H9 (cell line): ENCODE data around the gene NCF2. TPM values are rescaled to one million over a fixed set of nuclear protein-coding genes. Genes with fewer than 3 reads are reported as not detected.

ENCODE experiments used
- DNase-seq: peaks from one replicate; pipeline ENCODE4 v3.0.0-alpha.2; 2017
- H2AFZ ChIP-seq: one replicate; pipeline ENCODE4 v1.6.1; 2013; ENCODE audit warnings: mild to moderate bottlenecking, low read length, control low read depth, moderate library complexity
- H2AK5ac ChIP-seq: 2 replicates; pipeline ENCODE4 v1.6.1; 2013; ENCODE audit warnings: low read length, control low read depth, mixed read lengths; ENCODE audit not compliant: insufficient read length
- H2BK120ac ChIP-seq: one replicate; pipeline ENCODE4 v1.6.1; 2013; ENCODE audit warnings: low read depth, mild to moderate bottlenecking, low read length, control low read depth, inconsistent platforms; ENCODE audit not compliant: poor library complexity, severe bottlenecking
- H2BK12ac ChIP-seq: 2 replicates; pipeline ENCODE4 v1.6.1; 2013; ENCODE audit warnings: low read length, control low read depth, mixed read lengths, low read depth; ENCODE audit not compliant: insufficient read length
- H2BK15ac ChIP-seq: 2 replicates; pipeline ENCODE4 v1.6.1; 2013; ENCODE audit warnings: low read depth, low read length, control low read depth
- H2BK20ac ChIP-seq: one replicate; pipeline ENCODE4 v1.6.1; 2013; ENCODE audit warnings: low read depth, mild to moderate bottlenecking, low read length, control low read depth, inconsistent platforms; ENCODE audit not compliant: poor library complexity, severe bottlenecking
- H2BK5ac ChIP-seq: 2 replicates; pipeline ENCODE4 v1.6.1; 2013; ENCODE audit warnings: low read length, control low read depth, mixed read lengths; ENCODE audit not compliant: insufficient read length
- H3K14ac ChIP-seq: 2 replicates; pipeline ENCODE4 v1.6.1; 2013; ENCODE audit warnings: low read length, control low read depth; ENCODE audit not compliant: insufficient read depth
- H3K18ac ChIP-seq: 2 replicates; pipeline ENCODE4 v1.6.1; 2013; ENCODE audit warnings: low read depth, mild to moderate bottlenecking, mixed read lengths, low read length, control low read depth; ENCODE audit not compliant: insufficient read length
- H3K23ac ChIP-seq: 2 replicates; pipeline ENCODE4 v1.6.1; 2013; ENCODE audit warnings: low read length, control low read depth, mixed read lengths, low read depth; ENCODE audit not compliant: insufficient read length
- H3K23me2 ChIP-seq: 2 replicates; pipeline ENCODE4 v1.6.1; 2013; ENCODE audit warnings: low read depth, mild to moderate bottlenecking, mixed read lengths, low read length, control low read depth; ENCODE audit not compliant: insufficient read length, poor library complexity, severe bottlenecking
- H3K27ac ChIP-seq: 2 replicates; pipeline ENCODE4 v1.5.1; 2013; ENCODE audit warnings: low read length, control low read depth, mixed read lengths, low read depth; ENCODE audit not compliant: insufficient read length
- H3K27me3 ChIP-seq: 2 replicates; pipeline ENCODE4 v1.6.1; 2013; ENCODE audit warnings: low read length, control low read depth, inconsistent platforms; ENCODE audit not compliant: insufficient read depth
- H3K4ac ChIP-seq: 2 replicates; pipeline ENCODE4 v1.6.1; 2013; ENCODE audit warnings: low read depth, mild to moderate bottlenecking, control low read depth, inconsistent platforms, low read length, moderate library complexity
- H3K4me1 ChIP-seq: 2 replicates; pipeline ENCODE4 v1.6.1; 2013; ENCODE audit warnings: low read length, control low read depth, inconsistent platforms; ENCODE audit not compliant: insufficient read depth
- H3K4me2 ChIP-seq: 2 replicates; pipeline ENCODE4 v1.6.1; 2013; ENCODE audit warnings: low read length, control low read depth, mixed read lengths; ENCODE audit not compliant: insufficient read length, insufficient read depth
- H3K56ac ChIP-seq: 2 replicates; pipeline ENCODE4 v1.6.1; 2013; ENCODE audit warnings: low read depth, mild to moderate bottlenecking, mixed read lengths, low read length, control low read depth; ENCODE audit not compliant: insufficient read length
- H3K79me1 ChIP-seq: 2 replicates; pipeline ENCODE4 v1.6.1; 2013; ENCODE audit warnings: low read depth, mild to moderate bottlenecking, moderate library complexity, low read length, control low read depth, inconsistent platforms; ENCODE audit not compliant: insufficient read depth, poor library complexity, severe bottlenecking
- H3K79me2 ChIP-seq: 2 replicates; pipeline ENCODE4 v1.6.1; 2013; ENCODE audit warnings: low read length, control low read depth, inconsistent platforms; ENCODE audit not compliant: insufficient read depth
- H3K9ac ChIP-seq: 2 replicates; pipeline ENCODE4 v1.6.1; 2013; ENCODE audit warnings: low read length, control low read depth, mixed read lengths; ENCODE audit not compliant: insufficient read length; ENCODE audit errors: extremely low read depth
- H3K9me3 ChIP-seq: one replicate; pipeline ENCODE4 v1.6.1; 2013; ENCODE audit warnings: low read depth, low read length, inconsistent platforms; ENCODE audit not compliant: control insufficient read depth
- H3T11ph ChIP-seq: one replicate; pipeline ENCODE4 v1.6.1; 2013; ENCODE audit warnings: mild to moderate bottlenecking, low read length, control low read depth, inconsistent platforms
- H4K20me1 ChIP-seq: one replicate; pipeline ENCODE4 v1.6.1; 2013; ENCODE audit not compliant: control insufficient read depth, insufficient read length, insufficient read depth
- H4K5ac ChIP-seq: 2 replicates; pipeline ENCODE4 v1.6.1; 2013; ENCODE audit warnings: low read depth, mild to moderate bottlenecking, mixed read lengths, low read length, control low read depth; ENCODE audit not compliant: insufficient read length
- H4K8ac ChIP-seq: replicated peaks from 2 replicates; pipeline ENCODE4 v1.6.1; 2013; ENCODE audit warnings: low read length, control low read depth, mixed read lengths, low read depth; ENCODE audit not compliant: insufficient read length
- H4K91ac ChIP-seq: 2 replicates; pipeline ENCODE4 v1.6.1; 2013; ENCODE audit warnings: low read depth, mild to moderate bottlenecking, moderate library complexity, mixed read lengths, low read length, control low read depth; ENCODE audit not compliant: insufficient read length
- H3K27ac Mint-ChIP-seq, 3 experiments: 2 replicates in 2 of 3; 3 replicates in 1 of 3; pipeline ENCODE4 v1.8.0; 2020 to 2021; ENCODE audit warnings: mixed read lengths in 3 of 3, mild to moderate bottlenecking in 1 of 3, moderate library complexity in 1 of 3
- H3K27me3 Mint-ChIP-seq: 2 replicates; pipeline ENCODE4 v1.8.0; 2021; ENCODE audit warnings: low read depth, mild to moderate bottlenecking, moderate library complexity, mixed read lengths
- H3K36me3 Mint-ChIP-seq, 3 experiments: 2 replicates in 2 of 3; 3 replicates in 1 of 3; pipeline ENCODE4 v1.8.0; 2020 to 2021; ENCODE audit warnings: low read depth in 3 of 3, mixed read lengths in 3 of 3; ENCODE audit not compliant: insufficient read depth in 1 of 3
- H3K4me1 Mint-ChIP-seq, 2 experiments: 2 replicates each; pipeline ENCODE4 v1.8.0; 2020; ENCODE audit warnings: mixed read lengths in 2 of 2
- H3K4me3 Mint-ChIP-seq, 2 experiments: 2 replicates in 1 of 2; 3 replicates in 1 of 2; pipeline ENCODE4 v1.8.0; 2020 to 2021; ENCODE audit warnings: mild to moderate bottlenecking in 2 of 2, mixed read lengths in 2 of 2, moderate library complexity in 1 of 2
- H3K9me3 Mint-ChIP-seq, 2 experiments: 2 replicates in 1 of 2; 3 replicates in 1 of 2; pipeline ENCODE4 v1.8.0; 2020; ENCODE audit warnings: mild to moderate bottlenecking in 2 of 2, mixed read lengths in 2 of 2, moderate library complexity in 1 of 2
- WGBS: extraction: QIAGEN DNeasy Blood & Tissue Kit; methylation state at CpG from one replicate; pipeline ENCODE4 v1.1.7; 2013; ENCODE audit warnings: missing lambda C conversion rate, low lambda C conversion rate, mixed read lengths; ENCODE audit not compliant: insufficient read length; ENCODE audit errors: extremely low coverage; 5-methylcytosine and 5-hydroxymethylcytosine counted together
- total RNA-seq: library from RNA; stranded (reverse); gene quantifications from 2 replicates; pipeline ENCODE4 v1.2.1, GENCODE V29; 2021
- TF ChIP-seq, protein P1 (sequence below): fragments of 200-600 bp; sonication (generic); conservative IDR thresholded peaks from 3 replicates; pipeline ENCODE4 v1.8.0; 2021; ENCODE audit warnings: antibody characterized with exemption, mild to moderate bottlenecking

The NCF2 gene
- total RNA-seq, 1 experiment from 2014 or later: not detected

- Histone ChIP-seq H3T11ph (no peak overlapping the region), H3K18ac (no peak overlapping the region), H2AFZ (no peak overlapping the region), H2BK5ac (no peak overlapping the region), H3K56ac (no peak overlapping the region), H2BK20ac (no peak overlapping the region), H3K23ac (no peak overlapping the region), H2BK120ac (no peak overlapping the region), H3K79me2 (no peaks in the 10 kb centered on the region), H3K27me3 (no peaks in the 10 kb centered on the region; the same call in 1 of the 2 replicates), H2BK15ac (no peak overlapping the region), H2BK12ac (no peak overlapping the region), H3K4ac (no peak overlapping the region), H4K91ac (no peak overlapping the region), H3K27ac (no peak overlapping the region), H3K14ac (no peak overlapping the region), H3K23me2 (no peaks in the 10 kb centered on the region), H3K4me2 (no peak overlapping the region), H3K9ac (no peak overlapping the region), H3K9me3 (no peaks in the 10 kb centered on the region), H4K8ac (no peak overlapping the region), H3K79me1 (no peaks in the 10 kb centered on the region), H2AK5ac (no peak overlapping the region), H4K5ac (no peak overlapping the region), H4K20me1 (no peaks in the 10 kb centered on the region), H3K4me1 (no peaks in the 10 kb centered on the region)
- no peak for DNase-seq
- Mint-ChIP-seq H3K4me3 (no peak overlapping the region), H3K36me3 (0 out of 7 replicates have a peak, but pooled peaks cover 0 to 3% (median 0%) of the 10 kb centered on the region in 3 experiments), H3K27ac (no peak overlapping the region; a peak in 1 of 7 replicates), H3K4me1 (peaks cover 2 to 4% of the 10 kb centered on the region in 2 experiments; a peak in 2 of 4 replicates), H3K9me3 (no peaks in the 10 kb centered on the region; a peak in 1 of 5 replicates), H3K27me3 (no peaks in the 10 kb centered on the region; the same call in none of the 2 replicates)
- no CpG with 5 or more reads among the region's 5 CpGs for WGBS
- TF ChIP-seq, protein P1, sequence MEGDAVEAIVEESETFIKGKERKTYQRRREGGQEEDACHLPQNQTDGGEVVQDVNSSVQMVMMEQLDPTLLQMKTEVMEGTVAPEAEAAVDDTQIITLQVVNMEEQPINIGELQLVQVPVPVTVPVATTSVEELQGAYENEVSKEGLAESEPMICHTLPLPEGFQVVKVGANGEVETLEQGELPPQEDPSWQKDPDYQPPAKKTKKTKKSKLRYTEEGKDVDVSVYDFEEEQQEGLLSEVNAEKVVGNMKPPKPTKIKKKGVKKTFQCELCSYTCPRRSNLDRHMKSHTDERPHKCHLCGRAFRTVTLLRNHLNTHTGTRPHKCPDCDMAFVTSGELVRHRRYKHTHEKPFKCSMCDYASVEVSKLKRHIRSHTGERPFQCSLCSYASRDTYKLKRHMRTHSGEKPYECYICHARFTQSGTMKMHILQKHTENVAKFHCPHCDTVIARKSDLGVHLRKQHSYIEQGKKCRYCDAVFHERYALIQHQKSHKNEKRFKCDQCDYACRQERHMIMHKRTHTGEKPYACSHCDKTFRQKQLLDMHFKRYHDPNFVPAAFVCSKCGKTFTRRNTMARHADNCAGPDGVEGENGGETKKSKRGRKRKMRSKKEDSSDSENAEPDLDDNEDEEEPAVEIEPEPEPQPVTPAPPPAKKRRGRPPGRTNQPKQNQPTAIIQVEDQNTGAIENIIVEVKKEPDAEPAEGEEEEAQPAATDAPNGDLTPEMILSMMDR: peak; percentile 43; the same call in 2 of the 3 replicates
Measured at GRCh38 chr1:183609313-183609712, 19.1 kb upstream of the NCF2 start.
